ENCODE measurements around the gene TMCC3. TPM values are rescaled to one million over a fixed set of nuclear protein-coding genes. Genes with fewer than 3 reads are reported as not detected.

Gene TMCC3
- total and polyA plus RNA-seq, 8 donors, result 0.58 to 14.3 (median 5.0) TPM

DNA sequence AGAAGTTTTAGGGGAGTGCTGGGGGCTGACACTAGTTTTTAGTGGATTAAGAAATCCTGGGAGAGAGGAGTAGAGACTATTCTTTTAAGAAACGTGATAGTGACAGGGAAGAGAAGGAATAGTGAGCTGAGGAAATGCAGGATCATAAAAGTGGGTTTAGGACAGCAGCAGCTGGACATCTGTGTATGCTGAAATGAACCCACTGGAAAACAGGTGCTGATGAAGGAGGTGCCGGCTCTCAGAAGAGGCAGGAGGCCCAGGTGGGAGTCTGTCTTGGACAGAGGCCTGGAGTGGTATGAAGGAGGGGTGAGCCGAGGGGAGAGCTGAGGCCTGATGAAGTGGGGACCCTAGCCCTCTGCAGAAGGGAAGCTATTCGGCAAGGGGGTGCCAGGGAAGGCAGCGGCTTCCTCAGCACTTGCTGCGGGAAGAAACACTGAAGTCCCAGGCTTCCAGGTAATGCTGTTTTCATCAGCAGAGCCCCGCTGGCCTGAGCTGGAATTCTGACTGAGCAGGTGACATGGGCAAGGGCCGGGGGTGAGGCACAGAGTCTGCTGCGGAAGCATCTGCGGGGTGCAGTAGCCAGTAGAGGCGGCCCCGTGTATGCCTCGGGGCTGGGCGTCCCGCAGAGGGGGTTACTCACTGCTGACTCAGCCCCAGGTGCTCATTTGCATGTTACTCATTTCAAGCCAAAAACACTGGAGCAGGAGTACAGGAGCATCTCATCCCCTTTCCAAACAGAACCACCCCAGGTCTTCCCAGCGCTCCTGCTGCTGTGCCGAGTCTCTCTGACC lies 89.7 kb downstream of the TMCC3 start:
- Histone ChIP-seq H3K9me3 (no peaks in the 10 kb centered on the region), H3K27ac (no peak overlapping the region), H3K36me3 (no peaks in the 10 kb centered on the region), H3K4me1 (no peaks in the 10 kb centered on the region), H3K4me3 (no peak overlapping the region), H3K27me3 (no peaks in the 10 kb centered on the region)
- no peak for TF ChIP-seq POLR2AphosphoS5 (IDR thresholded peaks at IDR 0.05)
- DNase-seq, result peak in 1 of 2 donors; percentile 32
- intact Hi-C loops (cut with DNase I; ENCODE audit: low total_unique reads), result no loop called here
- 61 to 79% (median 70%) methylated on average over 9 to 17 of the region's 17 CpGs for WGBS, 5 donors

DNA sequence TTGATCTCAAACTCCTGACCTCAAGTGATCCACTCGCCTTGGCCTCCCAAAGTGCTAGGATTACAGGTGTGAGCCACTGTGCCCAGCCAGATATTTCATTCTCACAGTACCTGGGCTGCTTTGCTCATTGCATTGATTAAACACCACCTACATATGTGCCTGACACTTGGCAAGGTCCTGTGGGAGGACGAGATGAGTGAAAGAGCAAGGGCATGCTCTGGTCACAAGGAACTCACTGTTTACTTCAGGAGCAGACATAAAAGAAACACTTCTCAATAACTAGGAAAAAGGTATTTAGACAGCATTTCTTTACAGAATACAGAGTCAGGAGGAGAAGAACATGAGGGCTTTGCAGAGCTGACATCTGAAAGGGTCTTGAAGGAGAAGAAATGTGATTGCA lies 91.7 kb downstream of the TMCC3 start:
- no peak for DNase-seq
- no peak overlapping the region for H3K4me3 ChIP-seq
- no peak overlapping the region for H3K27ac ChIP-seq
- no peaks in the 10 kb centered on the region for H3K27me3 ChIP-seq
- WGBS, 5 donors, result 59 to 76% (median 68%) methylated on average over 2 of the region's 2 CpGs
- H3K4me1 ChIP-seq, result no peaks in the 10 kb centered on the region
- no peak for TF ChIP-seq EP300 (IDR thresholded peaks at IDR 0.05)
- no peak for TF ChIP-seq POLR2A (IDR thresholded peaks at IDR 0.05)
- TF ChIP-seq, protein P1, sequence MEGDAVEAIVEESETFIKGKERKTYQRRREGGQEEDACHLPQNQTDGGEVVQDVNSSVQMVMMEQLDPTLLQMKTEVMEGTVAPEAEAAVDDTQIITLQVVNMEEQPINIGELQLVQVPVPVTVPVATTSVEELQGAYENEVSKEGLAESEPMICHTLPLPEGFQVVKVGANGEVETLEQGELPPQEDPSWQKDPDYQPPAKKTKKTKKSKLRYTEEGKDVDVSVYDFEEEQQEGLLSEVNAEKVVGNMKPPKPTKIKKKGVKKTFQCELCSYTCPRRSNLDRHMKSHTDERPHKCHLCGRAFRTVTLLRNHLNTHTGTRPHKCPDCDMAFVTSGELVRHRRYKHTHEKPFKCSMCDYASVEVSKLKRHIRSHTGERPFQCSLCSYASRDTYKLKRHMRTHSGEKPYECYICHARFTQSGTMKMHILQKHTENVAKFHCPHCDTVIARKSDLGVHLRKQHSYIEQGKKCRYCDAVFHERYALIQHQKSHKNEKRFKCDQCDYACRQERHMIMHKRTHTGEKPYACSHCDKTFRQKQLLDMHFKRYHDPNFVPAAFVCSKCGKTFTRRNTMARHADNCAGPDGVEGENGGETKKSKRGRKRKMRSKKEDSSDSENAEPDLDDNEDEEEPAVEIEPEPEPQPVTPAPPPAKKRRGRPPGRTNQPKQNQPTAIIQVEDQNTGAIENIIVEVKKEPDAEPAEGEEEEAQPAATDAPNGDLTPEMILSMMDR (IDR thresholded peaks at IDR 0.05), result no peak
- TF ChIP-seq POLR2AphosphoS5 (IDR thresholded peaks at IDR 0.05), result no peak
- H3K36me3 ChIP-seq, result no peaks in the 10 kb centered on the region
- intact Hi-C loops (cut with DNase I; ENCODE audit: low total_unique reads), result no loop called here
- no peaks in the 10 kb centered on the region for H3K9me3 ChIP-seq

DNA sequence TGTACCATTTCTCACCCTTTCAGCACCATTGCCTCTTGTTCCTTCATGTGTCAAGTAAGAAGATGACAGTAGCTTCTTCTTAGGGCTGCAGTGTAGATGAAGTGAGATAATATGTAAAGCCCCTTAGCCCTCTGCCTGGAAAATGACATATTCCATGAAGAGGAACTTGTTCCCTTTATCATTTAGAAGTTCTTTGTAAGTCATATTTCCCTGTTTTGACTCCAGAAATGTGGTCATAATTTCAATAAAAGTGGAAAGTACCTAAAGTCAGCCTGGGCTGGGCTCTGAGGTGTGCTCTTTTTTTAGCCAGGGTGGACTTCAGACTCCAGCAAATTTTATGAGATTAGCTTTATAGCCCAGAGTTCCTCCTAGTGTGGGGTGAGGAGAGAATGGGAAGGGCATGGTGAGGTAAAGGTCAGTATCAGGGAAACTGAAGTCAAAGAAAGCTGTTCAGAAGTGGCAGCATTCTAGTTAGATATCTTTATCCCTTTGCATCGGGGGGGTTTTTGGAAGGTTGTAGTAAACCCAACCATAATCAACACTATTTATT lies 92.5 kb downstream of the TMCC3 start:
- no peaks in the 10 kb centered on the region for H3K9me3 ChIP-seq
- no peak overlapping the region for H3K27ac ChIP-seq
- H3K36me3 ChIP-seq, result no peaks in the 10 kb centered on the region
- WGBS, 5 donors, result 43 to 89% (median 64%) methylated on average over 1 of the region's 1 CpG
- no peaks in the 10 kb centered on the region for H3K4me1 ChIP-seq
- H3K4me3 ChIP-seq, result no peak overlapping the region
- TF ChIP-seq, protein P1 (IDR thresholded peaks at IDR 0.05), result no peak
- TF ChIP-seq POLR2A (IDR thresholded peaks at IDR 0.05) (no peak), POLR2AphosphoS5 (IDR thresholded peaks at IDR 0.05) (no peak), EP300 (IDR thresholded peaks at IDR 0.05) (no peak)
- intact Hi-C loops (cut with DNase I; ENCODE audit: low total_unique reads), result no loop called here
- DNase-seq, result peak in 1 of 2 donors; percentile 47
- H3K27me3 ChIP-seq, result no peaks in the 10 kb centered on the region

DNA sequence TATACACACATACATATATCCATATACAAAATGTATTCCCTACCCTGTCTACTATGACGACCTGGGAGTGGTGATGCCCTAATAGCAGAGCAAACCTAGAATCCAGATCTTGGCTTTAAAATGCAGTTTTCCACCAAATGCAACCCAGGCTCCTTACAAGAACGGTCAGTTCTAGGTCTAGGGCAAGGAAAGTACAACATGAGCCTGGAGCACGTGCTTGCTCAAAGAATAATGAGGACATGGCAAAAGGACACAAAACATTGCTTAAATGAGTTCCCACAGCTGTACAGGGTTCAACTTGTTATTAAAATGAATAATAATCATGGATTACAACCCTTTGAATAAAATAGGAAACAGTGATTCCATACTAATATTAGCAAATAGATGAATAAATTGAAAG lies 94.7 kb downstream of the TMCC3 start:
- WGBS, 5 donors, result 71 to 87% (median 85%) methylated on average over 3 of the region's 3 CpGs
- Histone ChIP-seq H3K4me3 (no peak overlapping the region), H3K27me3 (no peaks in the 10 kb centered on the region), H3K9me3 (no peaks in the 10 kb centered on the region), H3K36me3 (no peaks in the 10 kb centered on the region), H3K4me1 (no peaks in the 10 kb centered on the region), H3K27ac (no peak overlapping the region)
- TF ChIP-seq, protein P1 (IDR thresholded peaks at IDR 0.05), result no peak
- TF ChIP-seq EP300 (IDR thresholded peaks at IDR 0.05) (no peak), POLR2A (IDR thresholded peaks at IDR 0.05) (no peak), POLR2AphosphoS5 (IDR thresholded peaks at IDR 0.05) (no peak)
- no peak for DNase-seq
- intact Hi-C loops (cut with DNase I; ENCODE audit: low total_unique reads), result no loop called here

DNA sequence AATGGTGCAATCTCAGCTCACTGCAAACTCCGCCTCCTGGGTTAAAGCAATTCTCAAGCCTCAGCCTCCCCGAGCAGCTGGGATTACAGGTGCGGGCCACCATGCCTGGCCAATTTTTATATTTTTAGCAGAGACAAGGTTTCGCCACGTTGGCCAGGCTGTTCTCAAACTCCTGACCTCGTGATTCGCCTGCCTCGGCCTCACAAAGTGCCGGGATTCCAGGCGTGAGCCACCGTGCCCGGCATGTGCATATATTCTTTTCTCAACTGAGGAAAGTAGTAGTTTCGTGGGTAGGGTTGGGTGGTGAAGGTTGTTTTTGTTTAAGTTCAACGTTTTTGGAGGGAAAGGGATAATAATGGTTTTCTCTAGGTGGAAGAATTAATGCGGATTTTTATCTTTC lies 96.5 kb downstream of the TMCC3 start:
- H3K27ac ChIP-seq, result no peak overlapping the region
- no peak overlapping the region for H3K4me3 ChIP-seq
- H3K36me3 ChIP-seq, result no peaks in the 10 kb centered on the region
- H3K9me3 ChIP-seq, result no peaks in the 10 kb centered on the region
- WGBS, 5 donors, result 87 to 95% (median 90%) methylated on average over 15 of the region's 15 CpGs
- H3K27me3 ChIP-seq, result no peaks in the 10 kb centered on the region
- no peaks in the 10 kb centered on the region for H3K4me1 ChIP-seq
- intact Hi-C loops (cut with DNase I; ENCODE audit: low total_unique reads), result no loop called here
- no peak for DNase-seq
- no peak for TF ChIP-seq POLR2A (IDR thresholded peaks at IDR 0.05)
- TF ChIP-seq, protein P1 (IDR thresholded peaks at IDR 0.05), result no peak
- TF ChIP-seq EP300 (IDR thresholded peaks at IDR 0.05), result no peak
- no peak for TF ChIP-seq POLR2AphosphoS5 (IDR thresholded peaks at IDR 0.05)

All from stomach (tissue), 9 donors.